Measurements from ENCODE around the gene NUDT13. TPM values are rescaled to one million over a fixed set of nuclear protein-coding genes. Genes with fewer than 3 reads are reported as not detected.

Gene NUDT13
- total RNA-seq, 4 donors from 2014 or later = 1.3 to 3.4 (median 2.5) TPM

- WGBS = 7% methylated on average over 5 of the region's 5 CpGs
- peaks cover 5 to 15% (median 13%) of the 10 kb centered on the region in 4 donors for H3K36me3 ChIP-seq
- intact Hi-C loops (cut with DNase I) = no loop called here
- H3K27ac ChIP-seq (replicated peaks in 1 of 4) = peak overlapping the region; percentile 91 to 98 (median 94)
- peak overlapping the region; percentile 67 to 89 (median 80) for H3K4me3 ChIP-seq
- peaks cover 30 to 57% (median 52%) of the 10 kb centered on the region in 4 donors for H3K4me1 ChIP-seq
- no peaks in the 10 kb centered on the region for H3K9me3 ChIP-seq
- H3K27me3 ChIP-seq = no peaks in the 10 kb centered on the region
- TF ChIP-seq CTCF (IDR thresholded peaks at IDR 0.05) (no peak), EP300 (IDR thresholded peaks at IDR 0.05) (no peak), POLR2AphosphoS5 (IDR thresholded peaks at IDR 0.05) (no peak), POLR2A (IDR thresholded peaks at IDR 0.05; ENCODE audit: low read depth) (no peak)
- no peak for DNase-seq (ENCODE audit: extremely low spot score)
These were observed 57.2 kb downstream of the NUDT13 start for GRCh38 chr10:73167458-73167782.

- TF ChIP-seq POLR2A (IDR thresholded peaks at IDR 0.05; ENCODE audit: low read depth) (peak; percentile 93), EP300 (IDR thresholded peaks at IDR 0.05) (no peak), POLR2AphosphoS5 (IDR thresholded peaks at IDR 0.05) (peak; percentile 99 to 100), CTCF (IDR thresholded peaks at IDR 0.05) (peak; percentile 11 to 54 (median 19))
- peaks cover 25 to 52% (median 47%) of the 10 kb centered on the region in 4 donors for H3K4me1 ChIP-seq
- peak; percentile 99 for DNase-seq (ENCODE audit: extremely low spot score)
- H3K4me3 ChIP-seq = peak within 1 kb of the TSS; percentile 67 to 89 (median 80)
- H3K9me3 ChIP-seq = no peaks in the 10 kb centered on the region
- peak within 1 kb of the TSS; percentile 91 to 98 (median 94) for H3K27ac ChIP-seq (replicated peaks in 1 of 4)
- H3K27me3 ChIP-seq = no peaks in the 10 kb centered on the region
- intact Hi-C loops (cut with DNase I) = no loop called here
- WGBS = under 1% methylated on average over 27 of the region's 49 CpGs
- H3K36me3 ChIP-seq = peaks cover 0 to 10% (median 8%) of the 10 kb centered on the region in 4 donors
These were observed 57.7 kb downstream of the NUDT13 start, which contains the start of the genes ECD and FAM149B1 for GRCh38 chr10:73167783-73168464. Gene ECD (minus strand): TSS chr10:73168008. CDS start chr10:73163937, 4,071 bp downstream. Gene FAM149B1 (plus strand): TSS chr10:73168119. CDS start chr10:73168340, 221 bp downstream.

GRCh38 chr10:73168465-73168803 is 58.2 kb downstream of the NUDT13 start:
- DNase-seq (ENCODE audit: extremely low spot score) = no peak
- Histone ChIP-seq H3K27me3 (no peaks in the 10 kb centered on the region), H3K4me1 (peaks cover 24 to 47% (median 42%) of the 10 kb centered on the region in 4 donors), H3K9me3 (no peaks in the 10 kb centered on the region), H3K27ac (replicated peaks in 1 of 4) (peak overlapping the region; percentile 91 to 98 (median 94)), H3K36me3 (peaks cover 0 to 5% (median 4%) of the 10 kb centered on the region in 4 donors), H3K4me3 (peak overlapping the region; percentile 67 to 89 (median 80))
- 0% methylated on average over 6 of the region's 6 CpGs for WGBS
- TF ChIP-seq CTCF (IDR thresholded peaks at IDR 0.05) = no peak
- TF ChIP-seq POLR2A (IDR thresholded peaks at IDR 0.05; ENCODE audit: low read depth) = no peak
- TF ChIP-seq POLR2AphosphoS5 (IDR thresholded peaks at IDR 0.05) = no peak
- TF ChIP-seq EP300 (IDR thresholded peaks at IDR 0.05) = no peak
- intact Hi-C loops (cut with DNase I) = no loop called here

GRCh38 chr10:73169320-73169719 is 59.1 kb downstream of the NUDT13 start:
- intact Hi-C loops (cut with DNase I) = no loop called here
- DNase-seq (ENCODE audit: extremely low spot score) = no peak
- no peak overlapping the region for H3K4me3 ChIP-seq
- peaks cover 0 to 2% (median 0%) of the 10 kb centered on the region in 4 donors for H3K36me3 ChIP-seq
- H3K27me3 ChIP-seq = no peaks in the 10 kb centered on the region
- 92% methylated on average over 3 of the region's 3 CpGs for WGBS
- no peak for TF ChIP-seq CTCF (IDR thresholded peaks at IDR 0.05)
- no peak for TF ChIP-seq POLR2A (IDR thresholded peaks at IDR 0.05; ENCODE audit: low read depth)
- no peak for TF ChIP-seq POLR2AphosphoS5 (IDR thresholded peaks at IDR 0.05)
- no peak for TF ChIP-seq EP300 (IDR thresholded peaks at IDR 0.05)
- no peak overlapping the region for H3K27ac ChIP-seq (replicated peaks in 1 of 4)
- peaks cover 24 to 43% (median 33%) of the 10 kb centered on the region in 4 donors for H3K4me1 ChIP-seq
- no peaks in the 10 kb centered on the region for H3K9me3 ChIP-seq

Measured in esophagus muscularis mucosa (tissue), 4 donors.